Trophoblast cell (in vitro differentiated cells and primary cell): ENCODE data around the gene VPS8.

ENCODE experiments used
- DNase-seq, 2 donors: peaks; one replicate each; pipeline ENCODE4 v3.0.0-alpha.2; 2016
- H2AFZ ChIP-seq: 2 replicates; pipeline ENCODE4 v1.6.1; 2013; ENCODE audit warnings: low read length, moderate library complexity, mild to moderate bottlenecking; ENCODE audit not compliant: insufficient read depth, poor library complexity
- H2AK5ac ChIP-seq: 2 replicates; pipeline ENCODE4 v1.6.1; 2013; ENCODE audit warnings: mild to moderate bottlenecking, low read length
- H2BK120ac ChIP-seq: 2 replicates; pipeline ENCODE4 v1.6.1; 2013; ENCODE audit warnings: low read length, mild to moderate bottlenecking, moderate library complexity; ENCODE audit not compliant: insufficient read depth, poor library complexity
- H2BK12ac ChIP-seq: 2 replicates; pipeline ENCODE4 v1.6.1; 2013; ENCODE audit warnings: mild to moderate bottlenecking, low read length, moderate library complexity
- H2BK5ac ChIP-seq: 2 replicates; pipeline ENCODE4 v1.6.1; 2013; ENCODE audit warnings: low read length, low read depth, moderate library complexity, mild to moderate bottlenecking; ENCODE audit not compliant: poor library complexity
- H3K14ac ChIP-seq: 2 replicates; pipeline ENCODE4 v1.6.1; 2013; ENCODE audit warnings: mild to moderate bottlenecking, low read length
- H3K18ac ChIP-seq: 2 replicates; pipeline ENCODE4 v1.6.1; 2013; ENCODE audit warnings: mild to moderate bottlenecking, low read length
- H3K23ac ChIP-seq: 2 replicates; pipeline ENCODE4 v1.6.1; 2013; ENCODE audit warnings: low read length
- H3K27ac ChIP-seq: 2 replicates; pipeline ENCODE4 v1.5.1; 2013; ENCODE audit warnings: low read depth, mild to moderate bottlenecking, inconsistent platforms, low read length, moderate library complexity
- H3K27me3 ChIP-seq: 2 replicates; pipeline ENCODE4 v1.6.1; 2013; ENCODE audit warnings: inconsistent platforms, mild to moderate bottlenecking, low read length, moderate library complexity; ENCODE audit not compliant: insufficient read depth
- H3K36me3 ChIP-seq, 2 experiments: 1 replicate in 1 of 2; 2 replicates in 1 of 2; pipeline ENCODE4 v1.6.1; 2013; ENCODE audit warnings: low read length in 2 of 2, mild to moderate bottlenecking in 2 of 2, moderate library complexity in 1 of 2; ENCODE audit not compliant: insufficient read depth in 2 of 2, control insufficient read depth in 1 of 2
- H3K4ac ChIP-seq: 2 replicates; pipeline ENCODE4 v1.6.1; 2013; ENCODE audit warnings: low read depth, mild to moderate bottlenecking, low read length, moderate library complexity
- H3K4me1 ChIP-seq, 2 experiments: 1 replicate in 1 of 2; 2 replicates in 1 of 2; pipeline ENCODE4 v1.6.1; 2013; ENCODE audit warnings: low read length in 2 of 2, mild to moderate bottlenecking in 2 of 2, moderate library complexity in 1 of 2; ENCODE audit not compliant: insufficient read depth in 2 of 2, control insufficient read depth in 1 of 2
- H3K4me2 ChIP-seq: 2 replicates; pipeline ENCODE4 v1.6.1; 2013; ENCODE audit warnings: inconsistent platforms, mild to moderate bottlenecking, low read length, moderate library complexity
- H3K4me3 ChIP-seq: 2 replicates; pipeline ENCODE4 v1.5.1; 2013; ENCODE audit warnings: mild to moderate bottlenecking, low read depth, low read length, inconsistent platforms
- H3K79me1 ChIP-seq: one replicate; pipeline ENCODE4 v1.6.1; 2013; ENCODE audit warnings: low read length
- H3K79me2 ChIP-seq: 2 replicates; pipeline ENCODE4 v1.6.1; 2013; ENCODE audit warnings: low read length, mild to moderate bottlenecking; ENCODE audit not compliant: control insufficient read depth, insufficient read depth, poor library complexity
- H3K9ac ChIP-seq: 2 replicates; pipeline ENCODE4 v1.6.1; 2013; ENCODE audit warnings: mild to moderate bottlenecking, low read length
- H3K9me3 ChIP-seq: 2 replicates; pipeline ENCODE4 v1.6.1; 2013; ENCODE audit warnings: low read depth, mild to moderate bottlenecking, control low read depth, inconsistent platforms, low read length; ENCODE audit not compliant: insufficient read depth
- H4K12ac ChIP-seq: 2 replicates; pipeline ENCODE4 v1.6.1; 2013; ENCODE audit warnings: low read depth, mild to moderate bottlenecking, low read length, moderate library complexity
- H4K8ac ChIP-seq: 2 replicates; pipeline ENCODE4 v1.6.1; 2013; ENCODE audit warnings: low read depth, mild to moderate bottlenecking, low read length, moderate library complexity
- H4K91ac ChIP-seq: one replicate; pipeline ENCODE4 v1.6.1; 2013; ENCODE audit warnings: low read depth, mild to moderate bottlenecking, low read length, moderate library complexity
- WGBS: extraction: QIAGEN DNeasy Blood & Tissue Kit; methylation state at CpG from one replicate; pipeline ENCODE4 v1.1.7; 2013; ENCODE audit warnings: missing lambda C conversion rate; ENCODE audit not compliant: insufficient read length, insufficient coverage; ENCODE audit errors: extremely low coverage; 5-methylcytosine and 5-hydroxymethylcytosine counted together

VPS8 gene

GRCh38 chr3:184836090-184836822 is 24.3 kb downstream of the VPS8 start:
- Histone ChIP-seq H3K4me1 (no peaks in the 10 kb centered on the region), H3K4me2 (no peak overlapping the region), H2BK12ac (no peak overlapping the region), H3K27me3 (no peaks in the 10 kb centered on the region), H4K8ac (no peak overlapping the region), H2AK5ac (no peak overlapping the region), H3K18ac (no peak overlapping the region), H2BK120ac (no peak overlapping the region), H4K91ac (no peak overlapping the region), H2AFZ (no peak overlapping the region), H3K23ac (no peak overlapping the region), H2BK5ac (no peak overlapping the region), H3K9ac (no peak overlapping the region), H3K4ac (no peak overlapping the region), H3K4me3 (no peak overlapping the region), H3K14ac (no peak overlapping the region), H3K79me2 (no peaks in the 10 kb centered on the region), H3K27ac (no peak overlapping the region), H3K36me3 (peaks cover 4 to 5% of the 10 kb centered on the region in 2 experiments), H3K9me3 (no peaks in the 10 kb centered on the region), H4K12ac (no peak overlapping the region), H3K79me1 (no peaks in the 10 kb centered on the region)
- no peak for DNase-seq
- no CpG with 5 or more reads among the region's 2 CpGs for WGBS

GRCh38 chr3:184842433-184842832 is 30.5 kb downstream of the VPS8 start:
- DNase-seq, result no peak
- no peak overlapping the region for H2AK5ac ChIP-seq
- H4K8ac ChIP-seq, result no peak overlapping the region
- H3K4me3 ChIP-seq, result no peak overlapping the region
- H3K36me3 ChIP-seq, result no peaks in the 10 kb centered on the region
- H4K12ac ChIP-seq, result no peak overlapping the region
- no peak overlapping the region for H2BK12ac ChIP-seq
- H3K4me1 ChIP-seq, result no peaks in the 10 kb centered on the region
- H3K79me1 ChIP-seq, result no peaks in the 10 kb centered on the region
- no peaks in the 10 kb centered on the region for H3K79me2 ChIP-seq
- H2BK5ac ChIP-seq, result no peak overlapping the region
- H3K27me3 ChIP-seq, result no peaks in the 10 kb centered on the region
- H2BK120ac ChIP-seq, result no peak overlapping the region
- no CpG with 5 or more reads among the region's 1 CpG for WGBS
- no peaks in the 10 kb centered on the region for H3K9me3 ChIP-seq
- no peak overlapping the region for H3K9ac ChIP-seq
- H3K18ac ChIP-seq, result no peak overlapping the region
- no peak overlapping the region for H3K14ac ChIP-seq
- H3K4ac ChIP-seq, result no peak overlapping the region
- H4K91ac ChIP-seq, result no peak overlapping the region
- no peak overlapping the region for H3K27ac ChIP-seq
- H3K4me2 ChIP-seq, result no peak overlapping the region
- no peak overlapping the region for H2AFZ ChIP-seq
- H3K23ac ChIP-seq, result no peak overlapping the region

- no peak overlapping the region for H4K91ac ChIP-seq
- no peak overlapping the region for H4K12ac ChIP-seq
- H3K14ac ChIP-seq, result no peak overlapping the region
- H2AK5ac ChIP-seq, result no peak overlapping the region
- DNase-seq, result peak; percentile 2 to 78
- no peak overlapping the region for H3K4me3 ChIP-seq
- H3K4me2 ChIP-seq, result no peak overlapping the region
- H3K79me1 ChIP-seq, result no peaks in the 10 kb centered on the region
- H3K27me3 ChIP-seq, result no peaks in the 10 kb centered on the region
- H3K36me3 ChIP-seq, result no peaks in the 10 kb centered on the region
- H3K18ac ChIP-seq, result no peak overlapping the region
- H4K8ac ChIP-seq, result no peak overlapping the region
- H3K79me2 ChIP-seq, result no peaks in the 10 kb centered on the region
- no peak overlapping the region for H2AFZ ChIP-seq
- H3K4me1 ChIP-seq, result no peaks in the 10 kb centered on the region
- H3K27ac ChIP-seq, result no peak overlapping the region
- H3K4ac ChIP-seq, result no peak overlapping the region
- H3K23ac ChIP-seq, result no peak overlapping the region
- H3K9ac ChIP-seq, result no peak overlapping the region
- H2BK120ac ChIP-seq, result no peak overlapping the region
- H3K9me3 ChIP-seq, result no peaks in the 10 kb centered on the region
- H2BK5ac ChIP-seq, result no peak overlapping the region
- H2BK12ac ChIP-seq, result no peak overlapping the region
Measured at GRCh38 chr3:184845819-184846218, 33.9 kb downstream of the VPS8 start.

GRCh38 chr3:184846496-184846895 is 34.5 kb downstream of the VPS8 start:
- Histone ChIP-seq H4K8ac (no peak overlapping the region), H3K23ac (no peak overlapping the region), H3K79me2 (no peaks in the 10 kb centered on the region), H3K9ac (no peak overlapping the region), H3K4ac (no peak overlapping the region), H3K27me3 (no peaks in the 10 kb centered on the region), H4K12ac (no peak overlapping the region), H4K91ac (no peak overlapping the region), H3K18ac (no peak overlapping the region), H3K36me3 (peaks cover 0 to 1% of the 10 kb centered on the region in 2 experiments), H2BK12ac (no peak overlapping the region), H3K14ac (no peak overlapping the region), H3K4me3 (no peak overlapping the region), H2BK5ac (no peak overlapping the region), H3K27ac (no peak overlapping the region), H2AFZ (no peak overlapping the region), H2BK120ac (no peak overlapping the region), H3K9me3 (no peaks in the 10 kb centered on the region), H3K79me1 (no peaks in the 10 kb centered on the region), H2AK5ac (no peak overlapping the region), H3K4me1 (no peaks in the 10 kb centered on the region), H3K4me2 (no peak overlapping the region)
- DNase-seq, result peak; percentile 28 to 75
- 100% methylated on average over 1 of the region's 6 CpGs for WGBS
